Endothelial cell (in vitro differentiated cells): ENCODE measurements around the gene SLC23A3. TPM values are rescaled to one million over a fixed set of nuclear protein-coding genes. Genes with fewer than 3 reads are reported as not detected.

Source experiments
- DNase-seq: peaks from one replicate; pipeline ENCODE4 v3.0.0; 2021; ENCODE audit warnings: low spot score
- H3K27ac Mint-ChIP-seq: one replicate; pipeline ENCODE4 v1.8.0; 2021; ENCODE audit warnings: mixed read lengths, inconsistent platforms; ENCODE audit not compliant: unreplicated experiment
- H3K27me3 Mint-ChIP-seq: one replicate; pipeline ENCODE4 v1.8.0; 2021; ENCODE audit warnings: mild to moderate bottlenecking, moderate library complexity, mixed read lengths, inconsistent platforms; ENCODE audit not compliant: unreplicated experiment
- H3K36me3 Mint-ChIP-seq: one replicate; pipeline ENCODE4 v1.8.0; 2021; ENCODE audit warnings: mild to moderate bottlenecking, low read depth, mixed read lengths, inconsistent platforms; ENCODE audit not compliant: unreplicated experiment
- H3K4me1 Mint-ChIP-seq: one replicate; pipeline ENCODE4 v1.8.0; 2021; ENCODE audit warnings: mild to moderate bottlenecking, mixed read lengths, inconsistent platforms; ENCODE audit not compliant: unreplicated experiment
- H3K4me3 Mint-ChIP-seq: one replicate; pipeline ENCODE4 v1.8.0; 2021; ENCODE audit warnings: mild to moderate bottlenecking, mixed read lengths, inconsistent platforms; ENCODE audit not compliant: unreplicated experiment
- H3K9me3 Mint-ChIP-seq: one replicate; pipeline ENCODE4 v1.8.0; 2021; ENCODE audit warnings: mixed read lengths, inconsistent platforms; ENCODE audit not compliant: unreplicated experiment
- long read RNA-seq: library from polyadenylated mRNA; unstranded; transcript quantifications from one replicate; pipeline ENCODE4 v2.0.0, GENCODE V29; 2020; ENCODE audit not compliant: unreplicated experiment
- total RNA-seq: library from RNA; stranded (reverse); fragmentation: NEBNext Ultra II Directional; extraction: Animal tissue kit (Norgen Biotek cat#: 25700); gene quantifications from one replicate; pipeline ENCODE4 v1.2.1, GENCODE V29; 2021; ENCODE audit not compliant: unreplicated experiment
- TF ChIP-seq, protein P1 (sequence below): fragments of 200-600 bp; sonication (generic); IDR thresholded peaks from one replicate; pipeline ENCODE4 v1.5.0; 2021; ENCODE audit warnings: antibody characterized with exemption; ENCODE audit not compliant: unreplicated experiment

Gene SLC23A3, protein sequence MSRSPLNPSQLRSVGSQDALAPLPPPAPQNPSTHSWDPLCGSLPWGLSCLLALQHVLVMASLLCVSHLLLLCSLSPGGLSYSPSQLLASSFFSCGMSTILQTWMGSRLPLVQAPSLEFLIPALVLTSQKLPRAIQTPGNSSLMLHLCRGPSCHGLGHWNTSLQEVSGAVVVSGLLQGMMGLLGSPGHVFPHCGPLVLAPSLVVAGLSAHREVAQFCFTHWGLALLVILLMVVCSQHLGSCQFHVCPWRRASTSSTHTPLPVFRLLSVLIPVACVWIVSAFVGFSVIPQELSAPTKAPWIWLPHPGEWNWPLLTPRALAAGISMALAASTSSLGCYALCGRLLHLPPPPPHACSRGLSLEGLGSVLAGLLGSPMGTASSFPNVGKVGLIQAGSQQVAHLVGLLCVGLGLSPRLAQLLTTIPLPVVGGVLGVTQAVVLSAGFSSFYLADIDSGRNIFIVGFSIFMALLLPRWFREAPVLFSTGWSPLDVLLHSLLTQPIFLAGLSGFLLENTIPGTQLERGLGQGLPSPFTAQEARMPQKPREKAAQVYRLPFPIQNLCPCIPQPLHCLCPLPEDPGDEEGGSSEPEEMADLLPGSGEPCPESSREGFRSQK
- 1.7 TPM for total RNA-seq
- long read RNA-seq: 0 reads

DNA sequence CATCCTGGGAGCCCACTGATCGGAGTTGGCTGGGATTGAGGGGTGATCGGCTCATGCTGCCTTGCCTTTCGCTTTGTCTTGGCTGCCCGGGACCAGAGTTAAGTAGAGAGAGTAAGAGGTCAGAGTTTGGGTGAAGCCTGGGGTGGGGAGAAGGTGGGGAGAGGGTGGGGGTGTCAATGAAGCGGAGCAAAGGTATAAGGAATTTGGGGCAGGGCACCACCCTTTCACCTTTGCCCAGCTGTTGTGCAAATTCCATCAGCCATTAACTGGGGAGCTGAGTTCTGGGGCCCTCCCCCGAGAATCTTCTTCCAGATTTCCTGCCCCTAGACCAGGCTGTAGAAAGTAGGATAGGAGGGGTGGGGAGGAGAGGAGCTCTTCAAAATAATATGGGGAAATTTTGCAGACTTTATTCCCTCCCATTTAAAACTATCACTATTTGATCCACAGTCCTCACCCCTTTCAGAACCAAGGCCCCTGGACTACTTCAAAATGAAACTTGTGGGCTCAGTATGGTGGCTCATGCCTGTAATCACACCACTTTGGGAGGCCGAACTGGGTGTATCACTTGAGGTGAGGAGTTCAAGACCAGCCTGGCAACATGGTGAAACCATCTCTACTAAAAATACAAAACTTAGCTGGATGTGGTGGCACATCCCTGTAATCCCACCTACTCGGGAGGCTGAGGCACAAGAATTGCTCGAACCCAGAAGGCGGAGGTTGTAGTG lies at the start of gene SLC23A3:
SLC23A3 (minus strand) TSS at position 100 of the 725 bp plus-strand sequence; CDS start at position 55, 45 bp downstream.
- TF ChIP-seq, protein P1, sequence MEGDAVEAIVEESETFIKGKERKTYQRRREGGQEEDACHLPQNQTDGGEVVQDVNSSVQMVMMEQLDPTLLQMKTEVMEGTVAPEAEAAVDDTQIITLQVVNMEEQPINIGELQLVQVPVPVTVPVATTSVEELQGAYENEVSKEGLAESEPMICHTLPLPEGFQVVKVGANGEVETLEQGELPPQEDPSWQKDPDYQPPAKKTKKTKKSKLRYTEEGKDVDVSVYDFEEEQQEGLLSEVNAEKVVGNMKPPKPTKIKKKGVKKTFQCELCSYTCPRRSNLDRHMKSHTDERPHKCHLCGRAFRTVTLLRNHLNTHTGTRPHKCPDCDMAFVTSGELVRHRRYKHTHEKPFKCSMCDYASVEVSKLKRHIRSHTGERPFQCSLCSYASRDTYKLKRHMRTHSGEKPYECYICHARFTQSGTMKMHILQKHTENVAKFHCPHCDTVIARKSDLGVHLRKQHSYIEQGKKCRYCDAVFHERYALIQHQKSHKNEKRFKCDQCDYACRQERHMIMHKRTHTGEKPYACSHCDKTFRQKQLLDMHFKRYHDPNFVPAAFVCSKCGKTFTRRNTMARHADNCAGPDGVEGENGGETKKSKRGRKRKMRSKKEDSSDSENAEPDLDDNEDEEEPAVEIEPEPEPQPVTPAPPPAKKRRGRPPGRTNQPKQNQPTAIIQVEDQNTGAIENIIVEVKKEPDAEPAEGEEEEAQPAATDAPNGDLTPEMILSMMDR: no peak
- no peak for DNase-seq
- Mint-ChIP-seq H3K4me1 (peaks cover 21% of the 10 kb centered on the region), H3K9me3 (no peaks in the 10 kb centered on the region), H3K36me3 (peaks cover 24% of the 10 kb centered on the region), H3K27ac (no peak within 1 kb of the TSS), H3K4me3 (no peak within 1 kb of the TSS), H3K27me3 (peaks cover 15% of the 10 kb centered on the region)

DNA sequence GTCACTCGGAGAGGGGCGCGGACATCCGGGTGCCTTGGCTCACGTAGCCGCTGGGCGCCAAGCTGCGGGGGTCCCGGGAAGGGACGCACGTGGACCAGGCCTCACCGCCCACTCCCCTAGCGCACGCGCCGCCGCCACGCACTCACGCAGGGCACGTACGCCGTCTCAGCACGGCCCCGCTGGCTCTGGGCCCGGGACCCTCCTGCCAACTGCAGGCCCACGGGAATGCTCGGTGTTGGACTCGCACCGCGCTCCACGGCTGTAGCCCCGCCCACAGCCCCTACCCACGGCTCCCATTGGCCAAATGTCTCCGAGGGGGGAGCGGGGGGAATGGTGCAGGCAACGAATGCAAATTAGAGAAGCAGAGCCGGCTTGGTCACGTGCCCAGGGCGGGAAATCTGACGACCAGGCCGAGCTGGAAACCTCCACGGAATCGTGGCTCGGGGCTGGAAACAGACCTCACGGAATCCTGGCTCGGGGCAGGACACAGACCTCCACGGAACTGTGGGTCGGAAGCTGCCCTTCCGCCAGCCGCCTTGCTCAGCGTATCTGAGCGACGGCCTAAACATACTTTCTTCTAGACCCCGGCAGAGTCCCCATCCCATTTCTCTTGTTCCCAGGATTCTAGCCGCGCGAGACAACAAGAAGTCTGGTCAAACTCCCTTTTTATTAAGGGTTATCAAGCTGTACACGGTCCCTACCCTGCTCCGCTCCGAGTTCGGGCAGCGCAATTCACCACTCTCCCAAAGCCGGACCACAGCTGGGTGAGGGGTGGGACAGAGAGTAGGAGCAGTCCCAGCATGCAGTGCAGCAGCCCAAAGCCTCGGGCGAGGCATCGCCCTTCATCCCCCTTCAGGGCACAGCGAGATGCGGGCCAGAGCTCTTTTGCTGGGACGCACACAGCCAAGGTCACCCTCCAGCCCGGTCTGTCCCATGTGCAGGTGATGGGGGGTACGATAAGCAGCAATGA lies 49.2 kb upstream of the SLC23A3 start, which contains the start of gene ABCB6:
ABCB6 (minus strand) TSS at position 227 of the 970 bp plus-strand sequence. CDS start 285 bp downstream, outside the sequence.
- Mint-ChIP-seq H3K9me3 (no peaks in the 10 kb centered on the region), H3K36me3 (peaks cover 24% of the 10 kb centered on the region)
- TF ChIP-seq, protein P1: no peak

DNA sequence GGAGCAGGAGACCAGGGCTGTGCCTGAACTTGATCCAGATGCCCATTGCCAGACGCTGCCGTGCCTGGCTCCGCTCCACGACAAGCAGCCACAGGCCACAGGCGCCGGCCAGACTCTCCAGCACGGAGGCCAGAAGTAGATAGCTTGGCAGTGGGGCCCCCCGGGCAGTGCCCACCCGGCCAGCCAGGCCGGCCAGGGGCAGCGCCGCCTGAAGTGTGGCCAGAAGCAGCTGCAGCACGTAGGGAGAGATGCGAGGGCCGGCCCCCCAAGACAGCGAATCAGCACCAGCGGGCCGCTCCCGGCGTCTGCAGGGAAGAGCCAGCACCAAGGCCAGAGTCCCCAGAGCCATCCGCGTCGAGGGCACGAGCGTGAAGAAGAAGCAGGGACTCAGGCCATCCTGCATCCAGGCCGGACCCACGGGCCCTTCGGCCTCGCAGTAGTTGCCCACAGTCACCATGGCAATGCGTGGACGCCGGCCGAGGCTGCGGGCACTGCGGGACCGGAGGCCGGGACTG lies 48.4 kb upstream of the SLC23A3 start:
- Mint-ChIP-seq H3K4me1 (peaks cover 14% of the 10 kb centered on the region), H3K27ac (peak overlapping the region; percentile 74), H3K4me3 (peak overlapping the region; percentile 85), H3K36me3 (peaks cover 18% of the 10 kb centered on the region), H3K9me3 (no peaks in the 10 kb centered on the region), H3K27me3 (peaks cover 10% of the 10 kb centered on the region)
- TF ChIP-seq, protein P1: no peak
- peak; percentile 62 for DNase-seq

More for the DNA sequence above, 49.2 kb upstream of the SLC23A3 start, which contains the start of gene ABCB6:
- Mint-ChIP-seq H3K4me1 (peaks cover 14% of the 10 kb centered on the region), H3K4me3 (peak within 1 kb of the TSS; percentile 85), H3K27me3 (peaks cover 10% of the 10 kb centered on the region), H3K27ac (peak within 1 kb of the TSS; percentile 74)
- DNase-seq: peak; percentile 89

DNA sequence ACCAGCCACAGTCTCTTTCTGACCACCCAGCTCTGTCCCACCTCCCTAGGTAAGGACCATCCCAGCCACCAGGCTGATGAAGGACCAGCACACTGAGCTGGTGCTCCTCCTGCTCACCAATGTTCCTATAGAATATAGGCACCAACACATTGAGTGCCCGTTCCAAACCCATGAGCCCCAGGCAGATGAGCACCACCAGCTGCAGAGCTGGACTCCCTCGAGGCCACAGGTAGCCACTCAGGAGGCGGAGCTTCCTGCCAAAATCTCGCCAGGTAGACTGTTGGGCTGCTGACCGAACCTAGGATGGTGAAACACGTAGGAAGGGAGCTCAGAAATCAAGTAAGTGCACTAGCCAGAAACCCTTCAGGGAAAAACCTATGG lies 46.7 kb upstream of the SLC23A3 start:
- TF ChIP-seq, protein P1: no peak
- Mint-ChIP-seq H3K27me3 (peaks cover 12% of the 10 kb centered on the region), H3K4me1 (peaks cover 14% of the 10 kb centered on the region), H3K4me3 (no peak overlapping the region), H3K9me3 (no peaks in the 10 kb centered on the region), H3K27ac (no peak overlapping the region), H3K36me3 (peaks cover 9% of the 10 kb centered on the region)
- no peak for DNase-seq
